ENCODE measurements around the gene ALDH1A2. TPM values are rescaled to one million over a fixed set of nuclear protein-coding genes. Genes with fewer than 3 reads are reported as not detected.
A peak's percentile ranks its signal among the peaks of the same experiment; 100 is the strongest.
"Not testable (repeated sequence)": the region's sequence is repeated elsewhere in the genome, so short reads cannot be mapped to it uniquely, and the experiment has no call there.

Gene ALDH1A2
- polyA plus RNA-seq, 4 donors, result 261 to 328 (median 293) TPM

- no peak for DNase-seq (ENCODE audit: low read depth in 4 of 4, low spot score in 2 of 4)
Measured at GRCh38 chr15:58069008-58069407, 3.5 kb upstream of the ALDH1A2 start.

- DNase-seq (ENCODE audit: low read depth in 4 of 4, low spot score in 2 of 4), result peak in 1 of 4 donors; percentile 57
Measured at GRCh38 chr15:58066042-58066867, 744 bp upstream of the ALDH1A2 start.

- no peak for DNase-seq (ENCODE audit: low read depth in 4 of 4, low spot score in 2 of 4)
Measured at GRCh38 chr15:58064980-58065444, 499 bp downstream of the ALDH1A2 start.

- peak in 1 of 4 donors; percentile 82 for DNase-seq (ENCODE audit: low read depth in 4 of 4, low spot score in 2 of 4)
Measured at GRCh38 chr15:58064082-58064979, 1.2 kb downstream of the ALDH1A2 start.

- DNase-seq (ENCODE audit: low read depth in 4 of 4, low spot score in 2 of 4), result peak in 1 of 4 donors; percentile 81
Measured at GRCh38 chr15:58063614-58064013, 1.9 kb downstream of the ALDH1A2 start.

- DNase-seq (ENCODE audit: low read depth in 4 of 4, low spot score in 2 of 4), result no peak
Measured at GRCh38 chr15:58062983-58063382, 2.5 kb downstream of the ALDH1A2 start.

GRCh38 chr15:58062175-58062574, 3.3 kb downstream of the ALDH1A2 start:
- DNase-seq (ENCODE audit: low read depth in 4 of 4, low spot score in 2 of 4), result no peak

- DNase-seq (ENCODE audit: low read depth in 4 of 4, low spot score in 2 of 4), result no peak
Measured at GRCh38 chr15:58060575-58060974, 4.9 kb downstream of the ALDH1A2 start.

- no peak for DNase-seq (ENCODE audit: low read depth in 4 of 4, low spot score in 2 of 4)
Measured at GRCh38 chr15:58058729-58059128, 6.8 kb downstream of the ALDH1A2 start.

GRCh38 chr15:58058073-58058472, 7.4 kb downstream of the ALDH1A2 start:
- no peak for DNase-seq (ENCODE audit: low read depth in 4 of 4, low spot score in 2 of 4)

- no peak for DNase-seq (ENCODE audit: low read depth in 4 of 4, low spot score in 2 of 4)
Measured at GRCh38 chr15:58057559-58057958, 8.0 kb downstream of the ALDH1A2 start.

- no peak for DNase-seq (ENCODE audit: low read depth in 4 of 4, low spot score in 2 of 4)
Measured at GRCh38 chr15:58056015-58056414, 9.5 kb downstream of the ALDH1A2 start.

- no peak for DNase-seq (ENCODE audit: low read depth in 4 of 4, low spot score in 2 of 4)
Measured at GRCh38 chr15:58053315-58054153, 12.0 kb downstream of the ALDH1A2 start.

- no peak for DNase-seq (ENCODE audit: low read depth in 4 of 4, low spot score in 2 of 4)
Measured at GRCh38 chr15:58052334-58052733, 13.2 kb downstream of the ALDH1A2 start.

- no peak for DNase-seq (ENCODE audit: low read depth in 4 of 4, low spot score in 2 of 4)
Measured at GRCh38 chr15:58049520-58050227, 15.8 kb downstream of the ALDH1A2 start.

GRCh38 chr15:58048261-58048660, 17.2 kb downstream of the ALDH1A2 start:
- DNase-seq (ENCODE audit: low read depth in 4 of 4, low spot score in 2 of 4), result no peak

GRCh38 chr15:58047149-58047548, 18.4 kb downstream of the ALDH1A2 start:
- DNase-seq (ENCODE audit: low read depth in 4 of 4, low spot score in 2 of 4), result no peak

GRCh38 chr15:58046467-58046866, 19.0 kb downstream of the ALDH1A2 start:
- DNase-seq (ENCODE audit: low read depth in 4 of 4, low spot score in 2 of 4), result no peak

- not testable (repeated sequence) for DNase-seq (ENCODE audit: low read depth in 4 of 4, low spot score in 2 of 4)
Measured at GRCh38 chr15:58045376-58045775, 20.1 kb downstream of the ALDH1A2 start.

GRCh38 chr15:58044551-58044950, 21.0 kb downstream of the ALDH1A2 start:
- DNase-seq (ENCODE audit: low read depth in 4 of 4, low spot score in 2 of 4), result no peak
